ENCODE results near the gene CRTC2.

CRTC2 gene

GRCh38 chr1:153951801-153952200 lies 6.6 kb downstream of the CRTC2 start:
- no peak for DNase-seq (ENCODE audit: extremely low read depth, insufficient read length)
- no peak for TF ChIP-seq CTCF (IDR thresholded peaks at IDR 0.05; ENCODE audit: insufficient read depth, low read length, poor library complexity, severe bottlenecking)
- Histone ChIP-seq H3K4me3 (replicated peaks; ENCODE audit: low read depth, low read length) (no peak overlapping the region), H3K36me3 (ENCODE audit: control insufficient read depth, insufficient read depth, low read length) (peaks cover 43% of the 10 kb centered on the region), H3K27me3 (replicated peaks; ENCODE audit: control insufficient read depth, insufficient read depth, low read length) (no peaks in the 10 kb centered on the region)

GRCh38 chr1:153951183-153951582 lies 7.2 kb downstream of the CRTC2 start:
- peaks cover 43% of the 10 kb centered on the region for H3K36me3 ChIP-seq (ENCODE audit: control insufficient read depth, insufficient read depth, low read length)
- H3K27me3 ChIP-seq (replicated peaks; ENCODE audit: control insufficient read depth, insufficient read depth, low read length) = no peaks in the 10 kb centered on the region
- no peak overlapping the region for H3K4me3 ChIP-seq (replicated peaks; ENCODE audit: low read depth, low read length)
- no peak for TF ChIP-seq CTCF (IDR thresholded peaks at IDR 0.05; ENCODE audit: insufficient read depth, low read length, poor library complexity, severe bottlenecking)
- no peak for DNase-seq (ENCODE audit: extremely low read depth, insufficient read length)

GRCh38 chr1:153946622-153947241 lies 11.7 kb downstream of the CRTC2 start, which contains the start of gene DENND4B:
Gene DENND4B (minus strand): TSS chr1:153946718. CDS start chr1:153944374, 2,344 bp downstream.
- Histone ChIP-seq H3K27me3 (replicated peaks; ENCODE audit: control insufficient read depth, insufficient read depth, low read length) (no peaks in the 10 kb centered on the region), H3K36me3 (ENCODE audit: control insufficient read depth, insufficient read depth, low read length) (peaks cover 29% of the 10 kb centered on the region), H3K4me3 (replicated peaks; ENCODE audit: low read depth, low read length) (peak within 1 kb of the TSS; percentile 79)
- DNase-seq (ENCODE audit: extremely low read depth, insufficient read length) = peak; percentile 86
- TF ChIP-seq CTCF (IDR thresholded peaks at IDR 0.05; ENCODE audit: insufficient read depth, low read length, poor library complexity, severe bottlenecking) = peak; percentile 92

GRCh38 chr1:153945795-153946621 lies 12.4 kb downstream of the CRTC2 start:
- Histone ChIP-seq H3K4me3 (replicated peaks; ENCODE audit: low read depth, low read length) (peak overlapping the region; percentile 79), H3K36me3 (ENCODE audit: control insufficient read depth, insufficient read depth, low read length) (peaks cover 26% of the 10 kb centered on the region), H3K27me3 (replicated peaks; ENCODE audit: control insufficient read depth, insufficient read depth, low read length) (no peaks in the 10 kb centered on the region)
- no peak for TF ChIP-seq CTCF (IDR thresholded peaks at IDR 0.05; ENCODE audit: insufficient read depth, low read length, poor library complexity, severe bottlenecking)
- peak; percentile 95 for DNase-seq (ENCODE audit: extremely low read depth, insufficient read length)

- TF ChIP-seq CTCF (IDR thresholded peaks at IDR 0.05; ENCODE audit: insufficient read depth, low read length, poor library complexity, severe bottlenecking) = no peak
- Histone ChIP-seq H3K36me3 (ENCODE audit: control insufficient read depth, insufficient read depth, low read length) (peaks cover 34% of the 10 kb centered on the region), H3K4me3 (replicated peaks; ENCODE audit: low read depth, low read length) (peak overlapping the region; percentile 79), H3K27me3 (replicated peaks; ENCODE audit: control insufficient read depth, insufficient read depth, low read length) (no peaks in the 10 kb centered on the region)
- DNase-seq (ENCODE audit: extremely low read depth, insufficient read length) = peak; percentile 69
Measured at GRCh38 chr1:153945131-153945794, 13.1 kb downstream of the CRTC2 start.
